A549 treated with AZD9567 at 1 μM for 4 hours (cell line): ENCODE data around the gene SLC39A5. TPM values are rescaled to one million over a fixed set of nuclear protein-coding genes. Genes with fewer than 3 reads are reported as not detected.

ENCODE experiments used
- total RNA-seq: library from RNA; stranded (reverse); fragments of 200-300 nt; extraction: Qiagen RNA extraction; gene quantifications from 5 replicates; pipeline ENCODE4 v1.2.3, GENCODE V29; 2022; ENCODE audit not compliant: insufficient read depth

Gene SLC39A5
- total RNA-seq = 0.09 to 0.13 TPM in 2 of 5 replicates, not detected in the others

GRCh38 chr12:56229916-56230431, at the start of gene SLC39A5:
Gene SLC39A5 (plus strand): TSS chr12:56230051. CDS start chr12:56231275, 1,224 bp downstream.

GRCh38 chr12:56189099-56189917, 40.5 kb upstream of the SLC39A5 start, which contains the start of gene SMARCC2:
Gene SMARCC2 (minus strand): TSS chr12:56189483. CDS start chr12:56189461, 22 bp downstream.

GRCh38 chr12:56221757-56222530, 7.9 kb upstream of the SLC39A5 start, which contains the start of gene RNF41:
Gene RNF41 (minus strand): TSS chr12:56221922. CDS start chr12:56214047, 7,875 bp downstream.

GRCh38 chr12:56224102-56224701, 5.6 kb upstream of the SLC39A5 start, which contains the start of gene NABP2:
Gene NABP2 (plus strand): TSS chr12:56224342. CDS start chr12:56224857, 515 bp downstream.

GRCh38 chr12:56258068-56258819, 28.4 kb downstream of the SLC39A5 start, which contains the start of gene ANKRD52:
Gene ANKRD52 (minus strand): TSS chr12:56258384. CDS start chr12:56258269, 115 bp downstream.

GRCh38 chr12:56266693-56267442, 37.0 kb downstream of the SLC39A5 start, which contains the start of gene COQ10A:
Gene COQ10A (plus strand): TSS chr12:56266942. CDS start chr12:56267119, 177 bp downstream.

Other genes with a start within 250 kb of the SLC39A5 start
- gene SUOX, start 232.8 kb upstream of the SLC39A5 start, total RNA-seq = 6.4 to 10.7 TPM (median 8.1 TPM) in 5 replicates
- gene IKZF4, start 209.0 kb upstream of the SLC39A5 start, total RNA-seq = 1.5 to 2.2 TPM (median 1.9 TPM) in 5 replicates
- gene RPS26, start 188.1 kb upstream of the SLC39A5 start, total RNA-seq = 460 to 862 TPM (median 750 TPM) in 5 replicates
- gene ERBB3, start 149.9 kb upstream of the SLC39A5 start, total RNA-seq = 0.93 to 5.5 TPM (median 1.8 TPM) in 5 replicates
- 280 to 304 TPM (median 287 TPM) in 5 replicates for gene PA2G4, start 125.5 kb upstream of the SLC39A5 start, total RNA-seq
- gene RPL41, start 113.4 kb upstream of the SLC39A5 start, total RNA-seq = 3,768 to 6,003 TPM (median 5,882 TPM) in 5 replicates
- gene ZC3H10, start 111.8 kb upstream of the SLC39A5 start, total RNA-seq = 2.7 to 3.5 TPM (median 3.0 TPM) in 5 replicates
- gene ESYT1, start 101.8 kb upstream of the SLC39A5 start, total RNA-seq = 59.9 to 76.2 TPM (median 68.0 TPM) in 5 replicates
- gene MYL6B, start 77.5 kb upstream of the SLC39A5 start, total RNA-seq = 45.1 to 79.4 TPM (median 77.9 TPM) in 5 replicates
- gene MYL6, start 71.7 kb upstream of the SLC39A5 start, total RNA-seq = 2,096 to 2,356 TPM (median 2,204 TPM) in 5 replicates
- 27.9 to 36.9 TPM (median 34.1 TPM) in 5 replicates for gene SMARCC2, start 40.6 kb upstream of the SLC39A5 start, total RNA-seq
- 22.1 to 27.6 TPM (median 26.5 TPM) in 5 replicates for gene RNF41, start 8.1 kb upstream of the SLC39A5 start, total RNA-seq
- 41.7 to 59.8 TPM (median 56.8 TPM) in 5 replicates for gene NABP2, start 5.7 kb upstream of the SLC39A5 start, total RNA-seq
- gene ANKRD52, start 28.3 kb downstream of the SLC39A5 start, total RNA-seq = 35.1 to 49.3 TPM (median 47.5 TPM) in 5 replicates
- 12.7 to 20.1 TPM (median 19.6 TPM) in 5 replicates for gene COQ10A, start 36.9 kb downstream of the SLC39A5 start, total RNA-seq
- 137 to 190 TPM (median 152 TPM) in 5 replicates for gene CS, start 70.3 kb downstream of the SLC39A5 start, total RNA-seq
- 98.2 to 156 TPM (median 149 TPM) in 5 replicates for gene CNPY2, start 85.9 kb downstream of the SLC39A5 start, total RNA-seq
- 9.8 to 17.7 TPM (median 14.8 TPM) in 5 replicates for gene PAN2, start 103.9 kb downstream of the SLC39A5 start, total RNA-seq
- 0.40 to 0.78 TPM (median 0.54 TPM) in 4 of 5 replicates, not detected in the other for gene IL23A, start 108.8 kb downstream of the SLC39A5 start, total RNA-seq
- 12.5 to 16.9 TPM (median 14.6 TPM) in 5 replicates for gene STAT2, start 130.1 kb downstream of the SLC39A5 start, total RNA-seq
- not detected in 5 replicates for gene APOF, start 132.8 kb downstream of the SLC39A5 start, total RNA-seq
- gene TIMELESS, start 219.4 kb downstream of the SLC39A5 start, total RNA-seq = 36.0 to 39.8 TPM (median 37.4 TPM) in 5 replicates
- 0.09 to 0.23 TPM in 2 of 5 replicates, not detected in the others for gene MIP, start 224.6 kb downstream of the SLC39A5 start, total RNA-seq
- gene SPRYD4, start 238.5 kb downstream of the SLC39A5 start, total RNA-seq = 1.4 to 1.8 TPM (median 1.7 TPM) in 5 replicates